DMS53 treated with DMSO at 0.1 percent for 48 hours (cell line): ENCODE results near the gene PODXL.
"Not testable (repeated sequence)": the region's sequence is repeated elsewhere in the genome, so short reads cannot be mapped to it uniquely, and the experiment has no call there.

Experiments used
- DNase-seq: peaks from one replicate; lab custom pipeline; 2025; ENCODE audit not compliant: unreplicated experiment; lab: John Stamatoyannopoulos, UW

The PODXL gene

DNA sequence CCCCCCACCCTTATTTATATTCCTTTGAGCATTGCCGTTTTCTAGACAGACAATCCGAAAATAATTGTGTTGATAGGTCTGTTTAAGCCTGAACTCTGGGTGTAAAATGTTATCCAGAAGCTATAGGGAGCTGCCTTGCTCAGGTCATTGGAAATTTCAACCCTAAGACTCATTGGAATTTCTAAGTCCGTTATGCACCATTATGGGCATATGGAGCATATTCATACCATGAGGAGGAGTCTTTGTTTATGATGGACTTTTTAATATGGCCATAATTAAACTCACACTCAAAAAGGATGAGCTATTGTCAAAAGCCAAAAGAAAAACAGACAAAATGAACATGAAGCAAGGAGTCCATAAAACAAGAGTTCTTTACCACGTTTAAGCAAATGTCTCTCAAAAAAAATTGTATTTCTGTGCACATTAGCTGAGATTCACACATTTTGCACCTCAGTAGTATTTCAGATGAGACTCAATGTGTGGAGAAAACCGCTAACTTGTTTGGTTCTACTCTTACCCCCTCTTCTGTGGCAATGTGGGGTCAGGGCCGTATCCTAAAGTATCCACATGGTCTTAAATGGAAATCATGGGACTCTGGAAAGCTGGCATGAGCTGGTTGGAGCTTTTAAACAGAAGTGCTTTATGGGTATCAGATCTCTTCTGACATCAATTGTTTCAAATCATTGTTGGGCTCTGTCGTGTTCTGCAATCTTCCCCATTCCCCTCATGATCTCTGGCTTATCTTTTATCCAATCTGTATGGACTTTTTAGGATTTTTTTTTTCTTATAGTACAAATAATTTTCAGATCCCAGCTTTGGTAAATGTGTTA, 60.5 kb downstream of the PODXL start:
- no peak for DNase-seq

DNA sequence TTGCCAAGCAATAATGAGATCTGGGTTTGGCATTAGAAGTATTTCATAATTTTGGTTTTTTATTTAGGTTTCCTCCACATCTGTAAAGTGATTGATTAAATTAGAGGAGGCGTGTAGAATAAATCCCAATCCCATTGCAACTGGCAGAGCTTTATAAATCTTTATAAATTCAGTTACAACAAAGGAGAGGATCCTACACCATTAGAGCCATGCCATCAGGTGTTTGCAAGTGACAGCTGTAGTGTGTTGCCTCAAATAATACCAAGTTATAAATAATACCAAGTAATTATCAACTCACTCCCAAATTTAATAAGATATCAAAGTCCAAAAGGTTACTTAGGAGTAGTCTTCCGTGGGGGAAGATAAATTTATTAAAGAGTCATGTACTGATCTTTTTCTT, 62.2 kb downstream of the PODXL start:
- DNase-seq, result no peak

DNA sequence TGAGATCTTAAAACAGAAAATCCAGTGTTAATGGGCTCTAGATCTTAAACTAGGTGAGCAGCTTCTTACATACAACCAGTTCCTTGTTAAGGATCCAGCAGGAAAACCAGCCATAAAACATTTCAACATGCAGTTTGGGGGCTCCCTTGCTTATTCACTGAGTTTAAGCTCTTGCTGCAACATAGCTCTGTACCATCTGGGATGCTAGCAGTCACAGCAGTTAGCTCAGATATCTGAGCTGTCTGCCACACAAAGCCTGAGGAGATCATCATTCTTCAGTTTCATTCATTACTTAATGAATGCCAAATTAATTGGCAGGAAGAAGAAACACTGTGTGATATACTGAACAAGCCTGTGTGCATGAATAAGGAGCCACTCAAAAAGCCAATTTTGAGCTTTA, 62.8 kb downstream of the PODXL start:
- no peak for DNase-seq

DNA sequence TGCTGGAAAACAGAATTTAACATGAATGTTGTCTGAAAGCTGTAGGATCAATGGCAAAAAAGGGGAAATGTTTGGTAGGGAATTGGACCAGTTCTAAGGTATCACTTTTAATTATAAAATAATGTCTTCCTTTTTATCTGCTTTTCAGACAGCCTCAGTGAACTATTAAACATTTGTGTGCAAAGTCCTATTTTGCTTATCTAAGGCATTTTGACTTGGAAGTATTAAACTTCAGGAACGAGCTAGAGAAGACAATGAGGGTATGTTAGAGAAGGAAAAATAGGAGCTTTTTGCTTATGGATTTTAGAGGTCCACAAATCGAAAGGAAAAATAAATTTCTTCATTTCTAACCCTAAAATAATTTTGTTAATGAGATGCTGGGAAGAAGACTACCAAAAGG, 63.3 kb downstream of the PODXL start:
- DNase-seq, result no peak

DNA sequence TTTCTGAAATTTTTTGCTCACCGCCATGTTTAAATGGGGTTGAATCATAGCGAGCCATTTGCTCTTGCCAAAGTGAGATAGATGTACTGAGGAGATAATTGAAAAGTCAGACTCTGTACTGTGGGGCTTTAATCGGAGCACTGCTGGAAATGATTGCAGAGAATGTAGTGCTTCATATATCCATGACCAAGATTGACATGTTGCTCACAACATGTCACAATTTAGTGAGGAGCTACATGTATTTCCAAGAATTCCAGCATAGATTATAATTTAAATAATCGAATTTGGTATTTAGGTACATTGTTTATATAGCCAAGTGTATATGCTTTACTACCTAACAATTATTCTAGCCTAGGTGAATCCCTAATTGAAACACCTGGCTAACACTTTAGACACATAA, 66.5 kb downstream of the PODXL start:
- no peak for DNase-seq

DNA sequence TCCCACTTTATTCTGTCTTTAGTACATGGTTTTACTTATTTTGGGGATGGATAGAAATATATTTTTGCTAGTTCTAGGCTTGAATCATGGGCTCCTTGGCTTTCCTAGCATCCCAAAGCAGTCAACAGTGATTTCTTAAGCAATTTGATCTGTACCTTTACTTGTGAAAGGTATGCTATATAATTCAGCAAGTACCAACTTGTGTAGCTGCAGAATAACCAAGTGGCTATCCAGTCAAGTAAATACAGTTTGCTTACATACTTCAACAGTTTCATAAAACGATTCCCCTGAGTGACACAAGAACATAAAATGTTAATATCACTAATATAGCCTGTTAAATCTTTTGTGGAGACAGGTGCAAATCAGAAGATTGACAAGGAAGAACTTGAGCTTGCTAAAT, 67.2 kb downstream of the PODXL start:
- no peak for DNase-seq

DNA sequence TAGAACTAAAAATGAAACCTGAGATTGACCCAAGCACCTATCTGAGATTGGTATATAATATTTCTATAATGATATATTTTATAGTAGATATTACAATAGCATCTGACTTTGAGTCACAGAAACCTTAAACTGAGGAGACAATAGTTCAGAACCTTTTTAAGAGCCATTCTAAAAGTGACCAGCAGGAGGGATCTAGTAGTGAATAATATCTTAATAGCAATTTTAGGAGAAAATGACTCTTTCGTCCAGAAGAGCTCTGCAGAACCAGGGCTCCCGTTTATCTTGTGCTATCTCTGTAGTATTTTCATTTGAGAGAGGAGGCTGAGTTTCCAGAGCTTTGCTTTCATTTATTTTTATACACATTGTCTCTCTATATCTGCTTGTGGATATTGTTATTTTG, 68.1 kb downstream of the PODXL start:
- DNase-seq, result no peak

DNA sequence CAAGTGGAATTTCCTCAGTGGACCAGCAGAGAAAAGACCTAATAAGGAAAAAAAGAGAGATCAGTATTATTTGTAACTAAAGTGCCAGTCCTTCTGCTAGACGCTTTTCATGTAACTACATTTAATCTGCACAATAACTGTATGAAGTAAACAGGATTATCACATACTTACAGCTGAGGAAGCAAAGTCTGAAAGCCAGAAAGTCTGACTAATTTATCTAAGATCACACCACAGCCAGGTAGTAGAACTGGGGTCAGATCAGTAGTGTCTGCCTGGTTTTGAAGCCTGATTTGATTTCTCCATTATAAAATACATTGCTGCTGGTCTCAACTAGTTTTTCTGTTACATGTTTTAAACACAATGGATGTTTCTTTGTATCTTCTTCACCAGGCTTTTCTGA, 69.2 kb downstream of the PODXL start:
- no peak for DNase-seq

DNA sequence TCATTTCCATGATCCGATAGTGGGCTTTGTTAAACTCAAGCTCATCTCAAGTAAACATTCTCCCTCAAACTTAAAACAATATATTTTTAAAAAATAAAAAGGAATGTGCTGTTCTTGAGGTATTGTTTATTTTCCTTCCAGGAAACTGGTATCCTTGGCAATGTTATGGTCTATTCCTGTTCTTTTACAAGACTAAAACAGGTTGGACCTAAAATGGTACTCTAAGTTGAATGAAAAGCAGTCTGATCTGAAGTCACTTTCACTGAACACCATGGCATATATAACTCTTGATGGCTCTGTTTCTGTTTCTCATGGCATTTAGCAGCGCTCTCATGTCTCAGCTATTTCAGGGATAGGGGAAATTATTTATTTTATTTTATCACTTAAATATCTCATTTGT, 70.1 kb downstream of the PODXL start:
- no peak for DNase-seq

DNA sequence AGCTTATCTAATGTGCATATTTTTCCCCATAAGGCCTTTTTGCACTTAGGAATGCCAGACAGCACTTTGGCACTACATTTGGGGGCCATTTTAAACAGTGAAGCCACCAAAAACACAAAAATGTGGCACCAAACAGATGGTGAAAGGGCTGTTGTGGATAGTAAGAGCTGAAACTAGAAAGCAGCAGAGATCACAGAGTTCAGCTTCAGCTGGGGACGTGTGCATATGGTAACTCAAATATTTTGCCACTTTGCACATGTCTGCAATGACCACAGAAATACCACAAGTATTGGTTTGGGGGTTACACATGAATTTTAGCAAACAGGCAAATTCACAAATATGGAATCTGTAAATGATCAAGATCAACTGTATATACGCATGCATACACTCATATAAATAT, 72.8 kb downstream of the PODXL start:
- no peak for DNase-seq

DNA sequence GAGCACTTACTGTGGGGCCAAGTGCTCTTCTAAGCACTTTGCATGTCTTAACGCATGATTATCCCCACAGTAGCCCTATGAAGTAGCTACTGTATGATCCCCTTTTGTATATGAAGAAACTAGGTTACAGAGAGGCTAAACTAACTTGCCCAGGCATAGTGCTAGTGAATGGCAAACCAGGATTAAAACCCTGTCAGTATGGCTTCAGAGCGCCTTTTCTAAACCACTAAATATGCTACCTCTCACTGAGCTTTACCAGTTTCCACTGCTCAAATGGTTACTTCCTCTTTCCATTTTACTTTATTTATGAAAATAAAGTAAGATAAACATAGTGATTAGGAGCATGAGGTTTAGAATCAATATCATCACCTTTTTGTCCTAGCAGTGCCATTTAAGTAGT, 73.6 kb downstream of the PODXL start:
- DNase-seq, result no peak

DNA sequence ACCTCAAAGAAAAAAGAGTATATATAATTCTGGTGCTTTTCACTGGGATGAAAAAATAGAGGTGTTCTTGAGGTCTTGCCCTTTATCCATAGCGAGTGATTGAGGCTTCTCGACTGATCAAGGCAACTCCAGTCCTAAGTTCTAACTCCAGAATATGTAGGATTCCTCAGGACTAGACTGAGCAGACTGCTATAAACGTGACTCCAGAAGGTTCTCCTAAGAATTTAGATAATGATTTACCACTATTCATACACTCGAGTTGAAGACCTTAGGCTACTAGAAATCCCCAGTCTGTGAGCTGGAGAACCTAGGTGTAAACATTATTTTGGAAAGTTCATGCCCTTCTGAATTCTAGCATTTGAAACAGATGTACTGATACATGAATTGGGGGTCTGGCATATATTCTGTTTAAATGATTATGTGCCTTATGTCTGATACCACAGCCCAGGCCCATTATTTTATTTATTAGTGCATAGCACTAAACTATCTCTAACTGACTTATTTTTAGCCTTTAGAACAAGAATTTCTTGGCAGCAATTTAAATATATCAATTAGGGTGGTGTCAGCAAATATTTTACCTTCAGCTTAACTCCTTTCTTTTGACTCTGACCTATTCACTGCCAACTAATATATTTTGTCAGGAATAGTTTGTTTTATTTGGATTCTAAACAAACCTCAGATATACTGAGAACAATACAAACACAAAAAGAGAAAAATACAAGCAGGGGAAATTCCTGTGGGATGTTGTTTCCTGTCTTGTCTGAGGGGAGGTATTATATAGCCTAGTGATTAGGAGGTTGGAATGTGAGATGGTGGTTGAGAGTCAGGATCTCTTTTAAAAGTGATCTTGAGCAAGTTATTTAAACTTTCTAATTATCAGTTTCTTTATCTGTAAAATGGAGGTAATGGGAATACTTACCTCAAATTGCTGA, 75.8 kb downstream of the PODXL start:
- DNase-seq, result peak; percentile 49

DNA sequence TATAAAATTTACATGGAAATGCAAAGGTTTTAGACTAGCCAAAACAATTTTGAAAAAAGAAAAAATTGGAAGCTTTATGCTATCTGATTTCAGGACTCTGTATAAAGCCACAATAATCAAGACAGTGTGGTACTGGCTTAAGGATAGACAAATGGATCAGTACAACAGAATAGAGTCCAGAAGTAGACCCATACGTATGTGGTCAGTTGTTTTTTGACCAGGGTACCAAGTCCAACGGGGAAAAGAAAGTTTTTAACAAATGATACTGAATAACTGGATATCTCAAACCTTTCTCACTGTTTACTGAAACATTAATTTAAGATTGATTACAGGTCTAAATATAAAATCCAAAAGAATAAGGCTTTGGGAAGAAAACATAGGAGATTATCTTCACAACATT, 79.7 kb downstream of the PODXL start:
- no peak for DNase-seq

DNA sequence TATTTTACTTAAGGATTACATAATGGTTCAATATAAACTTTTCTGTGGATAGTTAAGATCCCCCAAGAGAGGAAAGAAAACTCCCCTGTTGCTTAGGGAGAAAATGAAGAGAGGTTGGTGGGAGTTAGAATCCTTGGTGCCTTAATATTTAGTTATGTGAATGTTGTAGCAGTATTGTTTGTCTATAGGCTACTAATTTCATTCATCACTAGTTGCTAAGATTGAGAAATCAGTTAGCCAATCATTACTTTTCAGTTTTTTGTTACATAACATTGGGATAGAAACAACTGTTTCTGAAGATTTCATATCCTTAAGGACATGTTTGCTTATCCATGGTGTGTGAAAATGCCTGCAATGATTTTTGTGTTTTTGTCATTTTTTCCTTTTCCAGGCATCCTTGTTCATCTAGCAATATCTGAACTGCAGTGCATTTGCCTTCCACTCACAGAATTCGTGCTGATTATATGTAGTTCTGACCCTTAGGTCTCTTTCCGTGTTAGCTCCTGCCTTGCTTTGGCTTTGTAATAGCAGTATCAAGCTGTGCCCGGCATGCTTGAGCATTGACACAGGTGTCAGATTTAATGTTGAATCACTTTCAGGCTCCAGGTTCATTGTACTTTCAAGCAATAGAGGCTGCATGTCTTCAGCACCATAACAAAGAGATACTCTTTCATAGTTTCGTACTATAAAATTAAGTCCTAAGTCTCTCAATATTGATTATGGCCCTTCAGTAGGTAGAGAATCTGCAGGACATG, 85.0 kb downstream of the PODXL start:
- no peak for DNase-seq

DNA sequence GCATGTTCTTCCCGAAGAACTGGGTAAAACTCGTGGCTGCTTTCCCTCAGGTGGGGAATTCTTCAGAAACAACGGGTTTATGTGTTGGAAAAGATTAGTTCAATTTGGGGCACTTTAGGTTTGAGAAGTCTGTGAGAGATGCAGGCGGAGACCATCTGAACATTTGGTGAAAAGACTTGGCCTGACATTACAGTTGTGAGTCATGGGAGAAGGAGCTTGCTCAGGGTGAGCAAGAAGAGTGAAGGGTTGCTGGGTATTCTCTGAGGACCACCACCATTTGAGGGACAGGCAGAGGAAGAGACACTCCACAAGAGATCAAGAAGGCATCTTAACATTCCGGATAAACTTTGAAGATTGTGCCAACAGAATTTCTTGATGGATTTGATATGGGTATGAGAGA, 88.6 kb downstream of the PODXL start:
- no peak for DNase-seq

DNA sequence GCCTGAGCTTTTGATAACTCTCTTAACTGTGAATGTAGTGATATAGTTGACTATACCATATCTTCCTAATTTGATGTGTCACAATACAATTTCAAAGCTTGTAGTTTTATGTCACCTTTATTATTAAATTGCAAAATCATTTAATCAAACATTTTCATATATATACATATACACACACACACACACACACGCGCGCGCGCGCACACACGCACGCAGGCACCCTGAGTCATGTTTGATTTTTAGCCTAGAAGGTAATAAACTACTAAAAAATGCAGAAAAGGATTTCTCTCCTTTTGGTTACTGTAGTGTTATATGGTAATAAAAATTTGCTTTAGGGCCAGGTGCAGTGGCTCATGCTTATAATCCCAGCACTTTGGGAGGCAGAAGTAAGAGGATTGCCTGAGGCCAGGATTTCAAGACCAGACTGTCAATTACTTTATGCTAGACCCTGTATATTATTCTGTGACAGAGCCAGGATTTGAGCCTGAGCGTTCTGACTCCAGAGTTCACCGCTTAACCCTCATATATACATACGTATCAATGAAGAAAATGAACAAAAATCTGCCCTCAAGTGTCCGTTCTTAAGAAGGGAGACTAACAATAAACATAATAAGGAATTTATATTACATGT, 89.6 kb downstream of the PODXL start:
- DNase-seq, result no peak

DNA sequence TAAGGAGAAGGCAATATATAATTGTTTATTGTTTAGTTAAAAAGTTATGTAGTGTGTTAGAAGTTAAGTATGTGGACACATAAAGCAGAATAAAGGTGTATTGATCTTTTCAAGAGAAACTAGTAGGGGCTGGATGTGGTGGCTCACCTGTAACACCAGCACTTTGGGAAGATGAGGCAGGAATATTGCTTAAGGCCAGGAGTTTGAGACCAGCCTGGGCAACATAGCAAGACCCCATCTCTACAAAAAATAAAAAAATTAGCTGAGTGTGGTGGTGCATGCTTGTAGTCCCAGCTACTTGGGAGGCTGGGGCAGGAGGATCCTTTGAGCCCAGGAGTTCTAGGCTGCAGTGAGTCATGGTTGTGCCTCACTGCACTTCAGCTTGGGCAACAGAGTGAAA, 93.7 kb downstream of the PODXL start:
- DNase-seq, result not testable (repeated sequence)

DNA sequence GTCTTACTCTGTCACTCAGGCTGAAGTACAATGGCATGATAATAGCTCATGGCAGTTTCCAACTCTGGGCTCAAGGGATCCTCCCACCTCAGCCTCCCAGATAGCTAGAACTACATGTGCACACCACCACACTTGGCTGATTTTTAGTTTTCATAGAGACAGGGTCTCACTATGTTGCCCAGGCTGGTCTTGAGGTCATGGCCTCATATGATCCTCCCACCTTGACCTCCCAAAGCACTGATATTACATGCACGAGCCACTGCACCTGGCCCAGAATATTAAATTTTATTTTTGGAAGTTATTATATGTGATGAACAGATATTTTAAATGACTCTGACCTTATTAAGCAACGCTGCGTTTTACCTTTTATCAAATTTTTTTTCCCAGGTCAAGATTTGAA, 94.4 kb downstream of the PODXL start:
- no peak for DNase-seq

DNA sequence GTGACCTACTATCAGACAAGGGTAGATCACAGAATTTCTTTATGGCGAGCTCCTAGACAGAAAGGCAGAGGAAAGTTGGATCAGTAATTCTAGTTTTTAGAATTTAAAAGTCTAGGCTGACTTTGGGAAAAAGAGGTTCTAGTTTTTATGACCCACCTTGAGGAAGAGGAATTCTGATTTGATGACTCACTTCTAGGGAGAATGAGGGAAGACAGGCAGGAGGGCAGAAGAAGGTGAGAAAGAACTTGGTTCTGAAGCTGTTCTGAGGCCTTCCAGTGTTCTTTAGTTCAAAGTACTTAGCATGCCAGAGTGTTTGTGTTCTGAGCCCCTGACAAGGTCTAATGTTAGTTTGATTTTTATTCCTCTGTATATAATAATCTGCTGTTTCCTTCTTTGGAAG, 97.2 kb downstream of the PODXL start:
- DNase-seq, result no peak

DNA sequence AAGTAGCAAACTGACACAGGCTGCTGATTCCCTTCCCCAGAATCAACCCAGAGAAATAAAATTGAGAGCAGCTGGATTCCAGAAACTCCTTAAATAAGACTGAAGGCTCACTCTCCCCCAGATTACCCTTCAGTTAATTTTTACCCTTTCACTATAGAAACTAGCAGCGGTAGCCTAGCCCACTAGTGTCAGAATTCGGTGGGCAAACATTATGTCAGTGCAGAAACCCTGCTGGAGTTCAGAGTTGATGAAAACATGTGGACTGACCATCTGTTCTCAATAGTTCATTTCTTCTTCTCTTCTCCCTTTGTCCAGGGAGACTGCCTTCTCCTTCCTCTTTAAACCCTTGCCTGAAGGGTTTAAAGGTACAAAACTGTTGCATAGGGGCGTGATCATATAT, 100.1 kb downstream of the PODXL start:
- no peak for DNase-seq

DNA sequence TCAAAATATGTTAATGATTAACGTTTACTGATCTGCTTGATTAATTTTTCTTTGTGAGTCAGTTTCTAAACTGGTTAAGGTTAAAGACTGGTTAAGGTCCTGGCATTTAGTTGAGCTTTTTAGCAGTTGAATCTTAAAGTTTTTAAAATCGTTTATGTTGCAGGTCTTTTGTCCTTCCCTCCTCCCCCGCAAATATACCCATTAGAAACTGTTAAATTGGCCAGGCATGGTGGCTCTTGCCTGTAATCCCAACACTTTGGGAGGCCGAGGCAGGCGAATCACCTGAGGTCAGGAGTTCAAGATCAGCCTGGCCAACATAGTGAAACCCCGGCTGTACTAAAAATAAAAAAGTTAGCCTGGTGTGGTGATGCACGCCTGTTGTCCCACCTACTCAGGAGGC, 100.9 kb downstream of the PODXL start:
- DNase-seq, result no peak
